Amygdala (tissue), 56 donors: ENCODE results near the gene WHRN.

ENCODE experiments used
- DNase-seq, 56 donors: peaks; one replicate each; lab custom pipeline; 2025; lab: John Stamatoyannopoulos, UW

The WHRN gene

DNA sequence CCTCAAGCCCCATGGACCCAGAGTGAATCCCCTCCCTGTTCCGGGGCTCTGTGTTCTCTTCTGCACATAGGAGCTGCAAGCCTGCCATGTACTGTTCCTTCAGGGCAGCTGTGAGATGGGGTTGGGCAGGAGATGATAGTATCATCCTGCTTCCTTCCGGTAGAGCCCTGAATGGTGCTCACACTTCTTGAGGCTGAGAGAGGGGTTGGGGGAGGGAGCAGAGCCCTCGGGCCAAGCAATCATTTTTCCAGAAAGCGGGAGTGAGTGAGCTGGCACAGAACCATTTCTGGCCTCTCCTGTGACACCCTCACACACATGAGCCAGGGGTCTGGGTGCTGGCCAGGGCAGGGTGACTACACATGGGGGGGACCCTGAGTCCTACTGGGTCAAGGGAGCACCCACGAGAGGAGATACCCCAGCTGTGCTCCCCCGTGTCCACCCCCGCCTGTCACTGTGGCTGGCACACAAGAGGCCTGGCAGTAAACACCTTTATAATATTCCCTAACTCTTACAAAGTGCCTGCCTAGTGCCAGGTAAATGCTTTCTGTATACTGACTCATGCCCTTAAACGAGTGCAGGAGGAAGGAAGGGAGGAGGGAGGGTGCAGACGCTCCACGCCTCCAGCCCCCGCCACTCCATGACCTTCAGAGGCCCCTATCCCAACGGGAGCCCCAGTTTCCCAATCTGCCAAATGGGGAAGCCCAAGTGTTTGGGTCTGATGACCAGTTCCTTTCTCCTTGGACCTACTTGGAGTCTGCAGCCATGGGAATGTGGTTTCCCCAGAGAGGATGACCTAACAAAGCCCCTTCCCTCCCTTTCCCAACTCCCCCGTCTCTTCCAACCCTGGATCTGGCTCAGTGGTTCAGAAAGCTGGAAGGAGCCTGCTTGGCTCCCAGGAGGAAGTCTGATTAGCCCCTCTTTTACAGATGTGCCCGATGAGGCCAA is 133.0 kb downstream of the WHRN start:
- peak in 7 of 56 donors; percentile 19 to 59 (median 23) for DNase-seq

DNA sequence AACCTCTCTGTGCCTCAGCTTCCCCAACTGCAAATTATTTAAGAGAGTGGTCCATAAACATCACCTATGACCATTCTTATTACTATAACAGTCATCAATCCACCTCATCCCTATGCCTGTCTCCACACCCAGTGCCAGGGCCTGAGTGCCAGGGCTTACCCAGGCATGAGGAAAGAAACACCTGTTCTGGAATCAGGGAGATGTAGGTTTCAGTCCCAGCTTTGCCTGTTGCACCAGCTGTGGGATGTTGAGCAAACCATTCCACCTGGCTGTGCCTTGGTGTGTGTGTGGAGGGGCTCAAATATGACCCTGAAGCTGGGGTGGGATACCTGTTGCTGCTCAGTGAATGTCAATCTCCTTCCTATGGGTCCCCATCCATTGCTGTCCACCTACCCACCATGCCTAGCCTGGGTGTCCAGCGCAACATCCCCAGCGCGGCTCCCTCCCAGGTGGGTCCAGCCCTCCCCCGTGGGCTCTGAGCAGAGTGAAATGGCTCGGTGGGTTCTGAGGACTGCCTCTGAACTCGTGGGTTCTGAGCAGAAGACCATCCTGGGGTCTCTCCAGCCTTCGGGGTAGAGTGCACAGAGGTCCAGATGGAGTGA is 133.8 kb downstream of the WHRN start:
- DNase-seq, result peak in 1 of 56 donors; percentile 31

DNA sequence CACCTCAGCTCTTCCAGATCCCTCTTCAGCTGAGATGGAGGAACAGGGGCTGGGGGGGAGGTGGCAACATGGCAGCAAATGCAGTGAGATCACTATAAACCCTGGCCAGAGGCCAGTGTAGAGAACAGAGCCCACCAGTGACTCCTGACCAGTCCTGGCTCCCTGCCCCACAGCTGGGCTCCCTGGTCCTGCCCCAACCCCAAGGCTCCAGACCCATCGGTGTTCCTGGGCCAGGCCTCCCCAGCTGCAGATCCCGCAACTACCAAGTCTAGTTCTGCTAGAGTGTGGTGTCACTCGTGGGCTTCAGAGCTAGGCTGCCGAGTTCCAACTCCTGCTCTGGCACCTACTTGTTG is 134.3 kb downstream of the WHRN start:
- peak in 55 of 56 donors; percentile 33 to 95 (median 81) for DNase-seq

DNA sequence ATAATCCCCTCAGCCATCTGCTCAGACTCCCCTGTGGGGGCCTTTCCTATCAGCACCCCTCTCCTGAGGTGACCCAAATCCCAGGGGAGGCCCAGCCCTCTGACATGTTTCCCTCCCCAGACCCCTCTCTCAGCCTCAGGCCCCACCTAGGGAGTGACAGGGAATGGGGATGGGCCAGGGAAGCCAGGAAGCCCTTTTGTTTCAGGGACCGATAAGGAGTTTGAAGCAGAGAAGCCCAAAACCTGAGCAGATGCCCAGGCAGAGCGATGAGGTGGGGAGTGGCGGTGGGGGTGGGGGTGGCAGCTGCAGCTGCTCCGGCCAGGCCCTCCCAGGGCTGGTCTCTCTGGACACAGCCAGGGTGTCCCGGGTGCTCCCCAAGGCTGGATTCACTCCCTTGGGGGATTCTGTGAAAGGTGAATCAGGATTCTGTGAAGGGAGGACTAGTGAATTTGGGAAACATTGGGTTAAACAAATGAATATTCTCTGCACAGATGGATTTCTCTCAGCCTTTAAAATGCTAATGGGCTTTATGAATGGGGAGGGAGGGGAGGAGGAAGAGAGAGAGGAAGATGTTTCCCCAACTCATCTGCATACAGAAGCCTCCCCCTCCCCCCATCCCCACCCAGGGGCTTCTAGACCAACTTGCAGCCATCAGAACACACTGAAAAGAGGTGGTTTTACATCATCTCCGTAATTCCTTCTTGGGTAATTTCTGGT is 134.9 kb downstream of the WHRN start:
- peak in 27 of 56 donors; percentile 11 to 76 (median 45) for DNase-seq

DNA sequence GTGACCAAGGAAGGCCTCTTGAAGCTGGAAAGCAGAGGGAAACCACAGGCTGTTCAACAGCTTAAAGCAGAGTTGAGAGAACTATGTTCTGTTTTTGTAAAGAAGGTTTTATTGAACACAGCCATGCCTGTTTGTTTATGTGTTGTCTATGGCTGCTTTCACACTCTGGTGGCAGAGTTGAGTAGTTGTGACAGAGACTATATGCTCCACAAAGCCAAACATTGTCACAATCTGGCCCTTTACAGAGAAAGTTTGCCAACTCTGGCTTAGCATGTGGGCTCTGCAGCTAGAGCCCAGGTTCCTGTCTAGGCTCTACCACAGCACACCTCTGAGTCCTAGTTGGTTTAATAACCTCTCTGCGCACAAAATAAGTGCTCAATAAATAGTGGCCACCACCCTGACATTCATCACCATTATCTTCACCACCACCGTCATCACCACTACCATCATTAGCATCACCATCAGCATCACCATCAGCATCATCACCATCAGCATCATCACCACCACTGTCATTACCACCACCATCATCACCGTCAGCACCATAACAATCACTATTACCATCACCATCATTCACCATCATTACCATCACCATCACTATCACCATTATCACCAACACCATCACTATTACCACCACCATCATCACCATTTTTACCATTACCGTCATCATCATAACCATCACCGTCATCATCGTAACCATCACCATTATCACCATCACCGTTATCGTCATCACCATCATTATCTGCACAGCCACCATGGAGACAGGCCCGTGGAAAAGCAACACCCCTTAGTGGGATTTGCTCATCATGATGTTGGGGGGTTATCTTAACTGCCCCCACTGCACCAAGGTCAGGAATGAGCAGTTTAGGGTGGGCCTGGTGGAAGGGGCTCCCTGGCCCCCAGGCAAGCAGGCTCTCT is 135.8 kb downstream of the WHRN start:
- DNase-seq, result no peak

- no peak for DNase-seq
These were observed 137.3 kb downstream of the WHRN start for GRCh38 chr9:114367772-114368569.

DNA sequence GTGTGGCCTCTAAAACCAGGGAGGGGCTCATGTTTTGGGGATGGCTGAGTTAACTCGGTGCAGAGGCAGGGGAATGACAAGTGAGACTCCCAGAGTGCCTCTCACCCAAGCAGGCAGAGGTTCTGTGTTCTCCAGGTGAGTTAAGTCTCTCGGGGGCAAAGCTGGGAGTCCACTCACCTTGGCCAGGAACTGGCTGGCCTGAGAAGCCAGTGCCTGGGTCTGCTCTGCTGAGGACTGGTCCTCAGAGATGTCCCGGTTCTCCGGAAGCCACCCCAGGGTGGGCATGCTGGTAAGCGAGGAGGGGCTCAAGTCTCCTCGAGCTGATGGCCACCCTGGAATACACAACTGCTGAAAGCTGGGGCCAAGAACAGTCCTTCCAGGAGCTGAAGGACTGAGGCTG is 137.9 kb downstream of the WHRN start:
- no peak for DNase-seq

DNA sequence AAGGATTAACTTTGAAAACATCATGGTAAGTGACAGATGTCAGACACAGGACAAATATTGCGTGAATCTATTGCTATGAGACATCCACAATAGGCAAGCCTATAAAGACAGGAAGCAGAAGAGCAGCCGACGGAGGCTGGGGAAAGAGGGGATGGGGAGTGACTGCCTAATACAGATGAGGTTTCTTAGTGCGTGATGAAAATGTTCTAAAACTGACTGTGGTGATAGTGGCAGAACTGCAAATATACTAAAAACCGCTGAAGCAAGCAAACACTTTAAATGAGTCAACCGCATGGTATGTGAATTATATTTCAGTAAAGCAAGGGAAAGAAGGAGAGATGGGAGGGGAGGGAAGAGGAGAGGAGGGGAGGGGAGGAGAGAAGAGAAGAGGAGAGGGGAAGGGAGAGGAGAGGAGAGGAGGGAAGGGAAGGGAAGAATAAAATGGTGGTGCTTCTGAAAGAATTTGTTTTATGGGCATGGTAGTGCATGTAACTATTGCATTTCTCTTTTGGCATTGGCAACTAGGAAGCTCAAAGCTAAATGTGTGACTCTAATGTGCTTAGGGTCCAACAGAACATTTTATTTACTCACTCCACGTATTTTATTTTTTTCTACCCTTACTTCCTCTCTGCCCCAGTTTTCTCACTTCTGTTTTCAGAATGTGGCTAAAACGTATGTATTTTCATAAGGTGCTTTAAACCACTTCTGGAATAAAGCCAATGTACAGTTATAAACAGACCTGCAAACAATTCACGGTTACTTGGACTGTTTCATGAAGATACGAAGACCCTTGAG is 138.7 kb downstream of the WHRN start:
- DNase-seq, result no peak

- no peak for DNase-seq
These were observed 140.1 kb downstream of the WHRN start for GRCh38 chr9:114365194-114365593.

- no peak for DNase-seq
These were observed 140.9 kb downstream of the WHRN start for GRCh38 chr9:114364134-114365041.

DNA sequence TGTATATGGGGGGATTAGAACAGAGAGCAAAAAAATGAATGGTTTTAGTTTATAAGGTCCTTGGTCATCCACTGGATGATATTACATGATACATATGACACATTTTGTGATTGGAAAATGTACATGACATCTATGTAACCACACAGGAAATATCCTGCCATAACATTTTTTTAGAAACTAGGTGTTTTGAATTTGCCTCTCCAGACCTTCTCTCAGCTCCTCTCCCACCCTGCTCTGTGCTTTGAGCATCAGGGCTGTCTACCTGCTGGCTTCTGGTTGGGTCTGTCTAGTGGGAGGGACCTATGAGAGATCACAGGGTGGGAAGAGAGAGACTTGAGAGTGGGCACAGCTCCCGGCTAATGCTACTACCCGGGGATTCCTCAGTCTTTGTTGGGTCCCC is 141.8 kb downstream of the WHRN start:
- no peak for DNase-seq

DNA sequence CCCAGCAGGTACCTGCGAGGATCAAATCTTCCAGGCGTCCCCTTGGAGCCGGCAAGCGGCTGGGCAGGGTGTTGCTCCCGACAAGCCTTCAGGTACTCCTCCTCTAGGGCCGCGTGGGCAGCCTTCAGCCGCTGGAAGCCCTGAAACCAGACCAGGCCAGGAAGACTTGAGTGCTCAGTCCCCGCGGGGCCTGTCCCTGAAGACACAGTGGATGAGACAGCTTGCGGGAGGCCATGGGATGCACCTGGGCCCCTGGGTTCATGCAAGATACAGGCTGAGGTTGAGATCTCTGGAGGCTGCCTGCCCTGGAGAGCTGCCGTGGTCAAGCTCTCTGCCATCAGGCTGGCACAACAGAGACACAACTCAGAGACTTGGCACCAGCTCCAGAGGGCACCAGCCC is 142.9 kb downstream of the WHRN start:
- DNase-seq, result no peak

DNA sequence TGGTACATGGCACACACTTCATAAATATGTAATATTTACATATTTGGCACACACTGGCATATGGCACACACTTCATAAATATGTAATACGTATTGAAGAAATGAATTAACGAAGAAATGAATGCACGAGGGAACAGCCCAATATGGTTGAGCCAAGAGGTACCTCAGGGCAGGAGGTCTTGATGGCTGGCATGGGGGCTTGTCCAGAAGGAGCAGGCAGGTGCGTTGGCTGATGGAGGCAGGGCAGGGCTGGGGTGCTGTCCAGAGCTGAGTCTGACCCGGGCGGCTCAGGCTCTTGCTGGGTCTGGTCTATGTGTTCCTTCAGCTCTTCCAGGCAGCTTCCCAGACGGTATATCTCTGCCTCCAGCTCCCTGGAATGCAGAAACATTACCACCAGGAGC is 143.7 kb downstream of the WHRN start:
- DNase-seq, result no peak

GRCh38 chr9:114359801-114360200 is 145.5 kb downstream of the WHRN start:
- no peak for DNase-seq

GRCh38 chr9:114357911-114358328 is 147.4 kb downstream of the WHRN start:
- no peak for DNase-seq

DNA sequence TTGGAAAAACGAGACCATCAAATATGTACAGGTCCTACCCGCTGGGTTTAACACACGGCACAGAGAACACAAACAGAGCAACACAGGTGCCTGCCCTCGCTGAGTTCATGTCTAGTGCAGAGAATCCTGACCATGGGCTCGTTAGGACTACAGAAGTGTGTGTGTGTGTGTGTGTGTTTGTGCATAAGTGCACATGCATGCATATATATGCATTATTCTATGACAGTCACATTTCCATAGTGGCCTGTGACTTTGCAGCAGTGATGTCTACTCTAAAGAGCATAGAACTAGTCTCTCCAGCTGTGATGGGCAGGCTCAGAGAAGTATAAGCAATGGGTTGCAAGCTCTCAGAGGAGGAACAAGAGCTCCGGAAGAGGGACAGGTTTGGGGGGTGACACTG is 147.9 kb downstream of the WHRN start:
- DNase-seq, result no peak

DNA sequence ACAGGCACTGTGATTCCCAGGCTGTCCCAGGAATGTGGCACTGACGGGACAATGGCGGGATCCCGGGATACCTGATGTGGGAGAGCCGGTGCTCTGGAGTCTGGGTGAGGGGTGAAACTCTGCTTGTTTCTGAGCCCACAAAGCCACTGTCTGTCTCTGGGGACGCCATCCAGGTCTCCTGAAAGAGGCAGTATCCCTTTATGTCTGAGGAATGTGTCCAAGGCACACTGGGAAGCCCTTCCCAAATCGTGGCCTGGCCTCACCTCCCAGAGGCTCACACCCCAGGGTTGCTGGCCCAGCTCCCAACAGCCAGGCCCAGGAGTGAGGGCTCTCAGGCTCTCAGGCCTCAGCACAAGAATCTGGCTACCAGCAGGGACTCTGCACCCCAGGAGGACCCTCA is 148.5 kb downstream of the WHRN start:
- DNase-seq, result no peak

- DNase-seq, result no peak
These were observed 149.5 kb downstream of the WHRN start for GRCh38 chr9:114355821-114356220.
